Adrenal gland (tissue), 5 donors: ENCODE measurements around the gene LEKR1.

Experiments used
- POLR2A ChIP-seq, 2 donors: fragments of 450-650 bp; IDR thresholded peaks; one replicate each; pipeline ENCODE4 v1.6.1; 2017; ENCODE audit warnings: antibody characterized with exemption in 2 of 2, mild to moderate bottlenecking in 2 of 2, moderate library complexity in 1 of 2
- TF ChIP-seq, protein P1 (sequence below), 6 experiments: fragments of 450-650 bp in 4 of 6; fragments of 200-600 bp in 2 of 6; sonication (generic) in 1 of 6; IDR thresholded peaks; 1 replicate in 5 of 6; 2 replicates in 1 of 6; pipeline versions ENCODE4 v1.5.1 to v1.8.0; 2016 to 2021; ENCODE audit warnings: antibody characterized with exemption in 6 of 6, mild to moderate bottlenecking in 2 of 6, moderate library complexity in 1 of 6
- donor health status: DM: no; HTN: no; CAD: no.

DNA sequence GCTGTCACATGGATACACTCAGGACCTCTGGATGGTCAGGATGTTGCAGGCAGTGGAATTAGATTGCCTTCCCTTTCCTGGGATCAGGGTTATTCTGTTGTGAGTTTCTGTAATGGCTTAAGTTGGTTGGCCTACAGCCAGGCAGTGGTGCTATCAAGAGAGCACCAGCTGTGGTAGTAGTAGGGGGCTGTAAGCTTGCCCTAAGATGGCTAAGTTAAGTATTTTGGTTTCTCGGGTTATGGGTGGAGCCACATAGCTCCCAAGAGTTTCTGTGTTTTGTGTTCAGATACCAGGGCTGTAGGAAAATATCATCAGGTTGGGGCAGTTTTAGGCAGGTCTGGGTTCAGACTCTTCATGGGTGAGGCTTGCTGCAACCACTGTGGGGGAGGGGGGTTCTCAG is 59.6 kb downstream of the LEKR1 start:
- TF ChIP-seq POLR2A (IDR thresholded peaks at IDR 0.05) = no peak
- TF ChIP-seq, protein P1, sequence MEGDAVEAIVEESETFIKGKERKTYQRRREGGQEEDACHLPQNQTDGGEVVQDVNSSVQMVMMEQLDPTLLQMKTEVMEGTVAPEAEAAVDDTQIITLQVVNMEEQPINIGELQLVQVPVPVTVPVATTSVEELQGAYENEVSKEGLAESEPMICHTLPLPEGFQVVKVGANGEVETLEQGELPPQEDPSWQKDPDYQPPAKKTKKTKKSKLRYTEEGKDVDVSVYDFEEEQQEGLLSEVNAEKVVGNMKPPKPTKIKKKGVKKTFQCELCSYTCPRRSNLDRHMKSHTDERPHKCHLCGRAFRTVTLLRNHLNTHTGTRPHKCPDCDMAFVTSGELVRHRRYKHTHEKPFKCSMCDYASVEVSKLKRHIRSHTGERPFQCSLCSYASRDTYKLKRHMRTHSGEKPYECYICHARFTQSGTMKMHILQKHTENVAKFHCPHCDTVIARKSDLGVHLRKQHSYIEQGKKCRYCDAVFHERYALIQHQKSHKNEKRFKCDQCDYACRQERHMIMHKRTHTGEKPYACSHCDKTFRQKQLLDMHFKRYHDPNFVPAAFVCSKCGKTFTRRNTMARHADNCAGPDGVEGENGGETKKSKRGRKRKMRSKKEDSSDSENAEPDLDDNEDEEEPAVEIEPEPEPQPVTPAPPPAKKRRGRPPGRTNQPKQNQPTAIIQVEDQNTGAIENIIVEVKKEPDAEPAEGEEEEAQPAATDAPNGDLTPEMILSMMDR (IDR thresholded peaks at IDR 0.05) = no peak
